HT1080 (cell line): ENCODE results near the gene RAMP3. TPM values are rescaled to one million over a fixed set of nuclear protein-coding genes. Genes with fewer than 3 reads are reported as not detected.
"Not testable (repeated sequence)": the region's sequence is repeated elsewhere in the genome, so short reads cannot be mapped to it uniquely, and the experiment has no call there.

Experiments
- DNase-seq: peaks from one replicate; pipeline ENCODE4 v3.0.0-alpha.2; 2015; ENCODE audit warnings: low read depth
- polyA plus RNA-seq, 2 experiments: library from polyadenylated mRNA; depleted of rRNA; stranded (reverse); fragments of >200 nt; gene quantifications; 2 replicates each; pipeline ENCODE4 v1.2.3, GENCODE V29; 2015
- total RNA-seq: library from RNA; depleted of rRNA; stranded (reverse); fragments of >200 nt; shearing (Covaris generic); gene quantifications from 2 replicates; pipeline ENCODE4 v1.2.3, GENCODE V29; 2014; rRNA removed

RAMP3 gene, protein sequence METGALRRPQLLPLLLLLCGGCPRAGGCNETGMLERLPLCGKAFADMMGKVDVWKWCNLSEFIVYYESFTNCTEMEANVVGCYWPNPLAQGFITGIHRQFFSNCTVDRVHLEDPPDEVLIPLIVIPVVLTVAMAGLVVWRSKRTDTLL
- total RNA-seq, result not detected in 2 replicates
- polyA plus RNA-seq (2015; cell fraction: cytosol; rRNA removed), result not detected in 2 replicates
- polyA plus RNA-seq (2015; cell fraction: nucleus; rRNA removed), result not detected in 2 replicates

DNA sequence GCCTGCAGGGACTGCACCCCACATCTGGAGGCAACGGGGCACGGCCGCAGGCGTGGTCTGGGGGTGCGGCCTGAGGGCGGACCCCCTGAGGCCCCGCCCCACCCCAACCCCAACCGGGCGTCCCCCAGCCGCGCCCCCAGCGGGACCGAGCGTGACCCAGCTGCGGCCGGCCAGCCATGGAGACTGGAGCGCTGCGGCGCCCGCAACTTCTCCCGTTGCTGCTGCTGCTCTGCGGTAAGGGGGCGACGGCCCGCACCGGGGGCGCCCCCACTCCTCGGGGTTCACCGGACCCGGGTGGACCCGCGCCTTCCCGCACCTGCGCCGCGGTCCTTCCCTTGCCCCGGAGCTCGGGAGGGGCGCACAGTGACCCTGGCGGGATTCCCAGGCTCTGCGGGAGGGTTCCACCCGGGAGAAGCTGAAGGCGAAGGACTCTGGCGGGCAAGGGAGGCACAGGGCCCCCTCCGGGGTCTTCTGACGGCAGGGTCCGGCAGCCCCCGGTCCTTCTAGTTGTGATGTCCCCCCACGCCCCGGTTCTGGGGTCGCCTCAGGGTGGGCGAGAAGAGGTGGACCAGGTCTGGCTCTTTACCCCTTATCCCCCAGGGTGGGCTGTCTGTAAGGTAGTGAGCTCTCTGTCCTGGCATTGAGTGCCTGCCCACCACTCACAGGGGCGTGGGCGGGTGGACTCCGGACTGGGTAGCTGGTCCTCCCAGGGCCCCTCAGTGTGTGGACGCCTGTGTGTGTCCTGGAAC lies at the start of gene RAMP3:
RAMP3 (plus strand) TSS at position 139 of the 749 bp plus-strand sequence; CDS start at position 177, 38 bp downstream.
- DNase-seq, result no peak

DNA sequence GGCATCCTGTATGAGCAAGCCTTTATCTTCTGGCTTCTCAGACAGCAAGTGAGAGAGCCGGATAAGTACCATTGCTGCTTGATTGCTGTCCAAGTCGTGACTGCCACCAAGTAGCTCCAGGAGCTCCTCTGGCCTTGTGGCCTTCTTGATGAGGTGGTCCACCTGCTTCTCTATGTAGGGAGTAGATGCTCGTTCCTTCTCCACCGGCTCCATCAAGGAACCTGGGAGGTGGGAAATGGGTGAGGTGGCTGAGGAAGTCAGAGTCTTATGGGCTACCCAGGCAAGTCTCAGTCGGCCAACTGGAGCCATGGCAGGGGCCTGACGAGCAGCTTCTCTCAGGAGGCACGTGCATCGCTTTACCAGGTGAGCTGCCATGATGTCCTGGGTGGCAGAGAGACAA lies 48.7 kb upstream of the RAMP3 start:
- DNase-seq, result no peak

DNA sequence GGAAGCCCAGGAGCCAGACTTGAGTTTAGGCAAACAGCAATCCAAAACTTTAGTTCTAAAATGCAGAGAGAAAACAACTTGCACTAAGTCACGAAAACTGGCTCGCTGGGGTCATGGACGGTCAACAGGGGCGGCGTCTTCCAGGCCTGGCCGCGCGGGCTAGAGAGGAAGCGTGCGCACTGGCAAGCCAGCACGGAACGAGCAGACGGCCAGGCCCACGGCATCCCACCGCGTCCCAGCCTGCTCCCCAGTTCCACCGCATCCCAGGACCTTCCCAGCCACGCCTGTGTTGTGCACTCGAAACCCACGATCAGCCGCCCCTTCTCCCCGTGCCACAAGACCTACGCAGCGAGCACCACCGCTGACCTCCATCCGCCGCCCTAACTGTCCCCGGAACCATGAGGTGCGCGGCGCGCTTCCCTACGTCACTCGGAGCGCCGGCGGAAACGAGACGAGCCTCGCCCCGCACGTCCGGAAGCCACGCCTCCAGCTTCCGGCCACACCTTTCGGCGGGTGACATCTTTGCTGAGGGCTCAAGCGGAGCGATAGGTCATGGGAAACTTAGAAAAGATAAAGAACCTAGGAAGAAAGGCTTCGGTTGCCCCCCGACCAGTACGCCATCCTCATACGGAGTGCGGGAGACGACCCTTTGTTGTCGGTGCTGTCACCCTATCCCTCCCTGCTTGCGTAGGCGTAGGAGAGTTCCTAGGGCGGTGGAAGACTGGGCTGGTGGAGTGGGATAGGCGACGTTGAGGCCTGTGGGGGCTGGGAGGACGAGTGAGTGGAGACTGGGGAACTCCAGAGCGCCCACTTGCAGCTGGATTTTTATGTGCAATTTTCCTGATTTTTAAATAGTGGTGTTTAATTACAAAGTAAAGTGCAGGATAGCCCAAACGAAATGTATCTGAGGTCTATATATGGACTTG lies 46.0 kb upstream of the RAMP3 start, which contains the start of gene TBRG4:
TBRG4 (minus strand) TSS at position 400 of the 926 bp plus-strand sequence. CDS start 2,460 bp downstream, outside the sequence.
- peak; percentile 92 for DNase-seq

DNA sequence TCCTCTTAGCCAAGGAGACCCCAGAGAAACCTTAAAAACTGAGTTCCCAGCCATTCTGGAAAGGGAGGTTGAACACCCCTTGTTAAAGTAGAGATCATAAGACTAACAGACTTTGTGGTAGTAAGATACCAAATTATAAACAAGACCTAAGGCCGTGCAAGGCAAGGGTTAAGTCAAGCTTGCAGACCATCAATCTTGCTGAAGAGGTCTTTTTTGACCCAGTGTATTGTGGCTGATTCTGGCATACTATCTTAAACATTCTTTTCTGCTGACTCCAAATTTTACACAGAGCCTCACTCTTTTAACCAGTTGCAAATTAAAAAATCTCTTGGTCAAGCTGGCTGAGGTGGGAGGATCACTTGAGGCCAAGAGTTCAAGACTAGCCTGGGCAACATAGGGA lies 44.9 kb upstream of the RAMP3 start:
- no peak for DNase-seq

DNA sequence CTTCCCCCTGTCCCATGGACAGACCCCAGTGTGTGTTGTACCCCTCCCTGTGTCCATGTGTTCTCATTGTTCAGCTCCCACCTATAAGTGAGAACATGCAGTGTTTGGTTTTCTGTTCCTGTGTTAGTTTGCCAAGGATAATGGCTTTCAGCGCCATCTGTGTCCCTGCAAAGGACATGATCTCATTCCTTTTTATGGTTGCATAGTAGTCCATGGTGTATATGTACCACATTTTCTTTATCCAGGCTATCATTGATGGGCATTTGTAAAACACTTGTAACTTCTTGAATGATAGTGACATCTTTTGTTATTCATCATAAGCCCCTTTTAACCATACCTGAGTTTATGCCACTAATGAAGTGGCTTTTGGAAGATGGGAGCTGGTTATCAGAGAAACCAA lies 43.3 kb upstream of the RAMP3 start:
- DNase-seq, result not testable (repeated sequence)

DNA sequence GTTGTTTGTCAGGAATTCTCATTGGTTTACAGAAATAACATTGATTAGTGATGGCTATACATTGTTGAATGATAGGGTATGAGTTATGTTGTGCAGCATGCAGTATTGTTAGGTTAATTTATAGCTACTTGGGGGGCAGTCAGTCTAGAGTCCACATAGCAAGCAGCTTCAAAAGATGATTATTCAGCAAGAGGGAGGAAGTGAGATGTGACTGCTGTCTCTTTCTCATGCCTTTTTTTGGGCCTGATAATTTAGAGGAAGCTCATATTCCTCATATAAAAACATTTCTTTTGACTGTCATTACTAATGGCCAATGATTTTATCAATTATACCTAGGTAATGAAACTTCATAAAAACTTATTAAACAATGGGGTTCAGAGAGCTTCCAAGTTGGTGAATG lies 42.7 kb upstream of the RAMP3 start:
- DNase-seq, result no peak

DNA sequence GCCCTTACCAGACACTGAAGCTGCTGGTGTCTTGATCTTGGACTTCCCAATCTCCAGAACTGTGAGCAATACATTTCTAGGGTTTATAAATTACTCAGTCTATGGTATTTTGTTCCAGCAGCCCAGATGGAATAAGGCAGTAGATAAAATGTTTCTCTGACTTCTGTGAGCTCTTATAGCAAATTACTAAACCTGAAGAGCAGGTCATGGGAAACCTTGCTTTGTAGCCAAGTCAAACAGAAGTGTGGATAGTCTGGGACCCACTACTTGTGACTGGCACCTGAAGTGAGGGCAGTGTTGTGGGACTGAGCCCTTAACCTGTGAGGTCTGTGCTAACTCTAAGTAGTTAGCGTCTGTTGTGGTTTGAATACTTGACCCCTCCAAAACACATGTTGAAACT lies 41.5 kb upstream of the RAMP3 start:
- DNase-seq, result no peak

DNA sequence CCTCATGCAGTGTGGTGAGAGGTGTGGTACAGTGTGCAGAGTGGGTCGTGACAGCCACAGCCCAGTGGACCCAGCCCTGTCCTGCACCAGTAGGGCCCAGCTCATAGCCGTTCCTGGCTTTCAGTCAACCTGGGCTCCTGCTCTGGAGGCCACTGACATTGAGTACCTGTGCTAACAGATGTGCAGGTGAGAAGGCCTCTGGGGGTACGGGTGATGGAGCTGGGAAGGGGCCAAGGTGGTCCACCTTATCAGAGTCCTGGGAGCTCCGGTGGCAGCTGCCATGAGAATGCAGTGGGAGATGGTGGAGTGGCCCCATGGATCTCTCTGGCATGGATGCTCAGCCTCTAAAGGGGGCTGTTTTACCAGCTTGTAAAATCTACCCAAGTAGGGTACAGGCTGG lies 40.0 kb upstream of the RAMP3 start:
- no peak for DNase-seq

DNA sequence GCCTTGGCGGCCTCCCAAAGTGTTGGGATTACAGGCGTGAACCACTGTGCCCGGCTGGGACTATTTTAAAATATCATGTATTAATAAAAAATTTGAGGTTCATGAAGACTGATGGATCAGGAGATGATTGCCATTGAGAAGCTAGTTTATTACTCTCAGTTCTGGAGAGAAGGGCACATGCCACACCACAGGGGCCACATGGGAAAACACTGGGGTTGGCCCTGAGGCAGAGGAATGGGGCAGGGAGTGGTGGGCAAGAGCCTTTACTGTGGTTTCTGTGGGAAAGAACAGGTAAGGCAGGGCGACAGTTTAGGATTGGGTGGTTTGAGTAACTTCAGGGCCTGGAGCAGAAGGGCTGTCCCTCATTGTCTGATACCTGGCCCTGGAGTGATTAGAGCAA lies 39.3 kb upstream of the RAMP3 start:
- DNase-seq, result no peak

DNA sequence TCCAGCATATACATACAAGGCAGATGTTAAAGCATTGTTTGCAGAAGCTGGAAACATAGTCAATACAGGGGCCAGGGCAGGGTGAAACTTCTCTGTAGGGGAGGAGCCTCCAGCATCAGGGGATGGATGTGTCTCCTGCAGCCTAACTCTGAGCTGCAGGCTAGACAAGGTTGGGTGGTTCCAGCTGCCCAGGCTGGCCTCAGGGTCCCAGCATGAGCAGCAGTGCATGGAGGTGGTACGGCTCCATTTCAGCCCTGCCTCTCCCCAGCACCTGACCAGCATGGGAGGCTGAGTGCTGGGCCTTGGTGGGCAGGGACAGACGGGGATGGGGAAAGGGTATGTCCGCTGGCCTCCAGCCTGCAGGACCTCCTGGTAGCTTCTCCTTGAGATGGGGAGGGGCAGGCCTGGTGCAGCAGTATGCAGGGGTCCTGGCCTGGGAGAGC lies 38.7 kb upstream of the RAMP3 start:
- DNase-seq, result no peak

DNA sequence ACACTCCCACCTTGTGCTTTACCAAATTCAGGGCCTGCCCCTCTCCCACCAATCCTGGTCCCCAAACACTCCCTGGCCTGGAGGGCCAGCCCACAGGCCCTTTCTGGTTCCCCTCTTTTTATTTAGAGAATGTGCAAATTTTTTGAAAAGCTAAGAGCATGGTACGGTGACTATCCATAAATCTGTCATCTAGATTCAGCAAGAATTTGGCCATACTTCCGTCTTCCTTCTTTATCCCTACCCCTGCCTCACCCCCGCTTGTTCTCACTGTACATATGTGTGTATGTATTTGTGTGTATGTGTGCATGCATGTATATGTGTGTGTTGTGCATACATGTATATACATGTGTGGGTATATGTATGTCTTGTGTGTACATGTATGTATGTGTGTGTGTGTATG lies 38.0 kb upstream of the RAMP3 start:
- no peak for DNase-seq

DNA sequence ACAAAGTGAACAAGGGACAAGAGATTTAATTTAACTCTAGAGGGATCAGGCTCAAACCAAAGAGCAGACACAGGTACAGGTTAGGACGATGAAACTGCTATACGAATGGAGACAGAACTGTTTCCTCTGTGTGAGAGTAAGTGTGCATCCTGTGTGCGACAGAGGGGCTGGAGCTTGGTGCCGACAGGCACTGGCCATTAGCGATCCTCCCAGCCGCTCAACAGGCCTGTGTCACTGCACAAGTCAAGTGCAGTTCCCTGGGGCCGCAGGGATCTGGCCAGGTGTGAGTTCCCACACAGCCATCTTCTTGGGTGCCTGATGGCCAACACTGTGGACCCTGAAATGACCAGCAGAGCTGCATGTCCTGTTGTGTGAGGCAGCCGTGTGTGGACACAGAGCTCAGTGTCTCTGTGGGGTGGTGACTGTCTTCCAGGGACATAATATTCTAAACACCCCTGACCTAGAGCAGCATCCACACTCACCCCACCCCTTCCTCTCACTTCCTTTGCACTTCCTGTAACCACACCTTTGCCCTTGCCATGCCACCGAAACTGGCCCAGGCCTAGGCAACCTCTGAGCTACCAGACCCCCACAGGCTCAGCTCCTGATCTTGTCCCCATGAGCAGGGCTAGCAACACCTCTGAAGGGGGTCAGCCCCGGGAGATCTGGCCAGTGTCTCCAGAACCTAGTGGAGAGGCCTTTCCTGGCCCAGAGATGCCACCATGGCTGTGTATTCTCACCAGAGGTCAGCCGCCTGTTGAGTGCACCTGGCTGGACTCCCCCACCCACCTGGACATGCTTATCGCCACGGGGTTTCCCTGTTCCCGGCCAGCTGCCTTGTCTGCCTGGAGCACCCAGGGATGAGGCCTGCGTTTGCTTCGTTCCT lies 34.4 kb upstream of the RAMP3 start:
- no peak for DNase-seq

DNA sequence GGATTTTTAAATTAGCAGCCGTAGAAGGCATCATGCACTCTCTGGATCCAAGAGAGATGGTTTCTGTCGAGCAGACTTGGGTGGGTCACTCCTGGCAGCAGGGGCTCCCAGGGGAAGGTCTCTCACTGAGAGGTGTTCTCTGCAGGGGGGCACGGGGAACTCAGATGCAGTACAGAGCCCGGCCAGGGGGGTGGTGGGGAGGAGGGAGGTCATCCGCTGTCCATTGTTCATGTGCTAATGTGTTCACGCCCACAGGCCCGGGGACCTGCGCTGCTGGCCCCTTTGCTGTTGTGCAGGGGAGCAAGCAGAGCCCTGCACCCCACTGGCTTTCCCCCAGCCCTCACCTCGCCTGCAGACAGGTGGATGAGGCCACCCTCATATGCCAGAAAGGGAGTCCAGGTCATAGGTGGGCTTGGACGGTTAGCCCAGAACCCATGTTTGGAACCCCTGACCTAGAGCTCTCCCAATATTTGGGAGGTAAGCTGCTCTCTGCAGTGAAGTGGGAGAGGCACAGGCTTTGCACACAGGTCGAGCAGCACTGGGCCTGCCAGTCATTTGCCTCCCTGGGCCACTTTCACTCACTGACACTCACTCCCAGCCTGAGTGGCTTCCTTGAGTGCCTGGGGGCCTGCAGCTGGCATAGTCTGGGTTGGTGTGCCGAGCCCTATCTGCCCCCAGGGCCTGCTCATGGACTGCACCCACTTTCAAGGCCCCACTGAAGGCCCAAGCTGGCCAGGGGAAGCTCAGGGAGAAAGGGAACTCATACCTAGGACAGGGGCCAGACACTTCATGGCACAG lies 33.5 kb upstream of the RAMP3 start:
- no peak for DNase-seq

DNA sequence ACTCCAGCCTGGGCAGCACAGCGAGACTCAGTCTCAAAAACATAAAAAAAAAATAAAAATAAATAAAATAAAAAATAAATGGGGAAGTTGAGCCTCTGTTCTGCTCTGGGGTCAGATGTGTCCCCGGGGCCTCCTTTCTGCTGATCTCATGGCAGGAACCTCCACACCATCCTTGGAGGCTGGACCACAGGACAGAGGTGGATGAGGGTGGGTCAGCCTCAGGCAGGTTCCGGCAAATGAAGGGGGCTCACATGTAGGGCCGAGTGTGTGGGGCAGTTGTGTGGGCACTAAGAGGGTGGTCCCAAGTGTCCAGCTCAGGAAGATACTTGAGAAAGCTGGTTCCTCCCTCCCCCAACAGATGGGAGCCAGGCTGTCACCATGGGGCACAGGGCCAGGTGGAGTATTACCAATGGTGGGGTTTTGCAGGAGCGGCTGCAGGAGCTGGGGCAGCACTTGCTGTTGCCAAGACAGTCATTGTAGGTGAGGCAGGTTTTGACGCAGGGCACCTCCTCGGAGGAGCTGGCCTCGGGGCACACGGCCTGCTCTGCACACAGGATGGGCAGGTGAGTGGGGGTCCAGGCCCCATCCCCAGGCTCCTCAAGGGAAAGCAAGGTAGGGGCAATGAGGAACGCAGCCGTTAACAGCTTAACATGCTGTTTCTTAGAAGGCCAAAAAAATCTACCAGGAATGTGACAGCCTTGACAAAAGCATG lies 32.2 kb upstream of the RAMP3 start:
- no peak for DNase-seq

DNA sequence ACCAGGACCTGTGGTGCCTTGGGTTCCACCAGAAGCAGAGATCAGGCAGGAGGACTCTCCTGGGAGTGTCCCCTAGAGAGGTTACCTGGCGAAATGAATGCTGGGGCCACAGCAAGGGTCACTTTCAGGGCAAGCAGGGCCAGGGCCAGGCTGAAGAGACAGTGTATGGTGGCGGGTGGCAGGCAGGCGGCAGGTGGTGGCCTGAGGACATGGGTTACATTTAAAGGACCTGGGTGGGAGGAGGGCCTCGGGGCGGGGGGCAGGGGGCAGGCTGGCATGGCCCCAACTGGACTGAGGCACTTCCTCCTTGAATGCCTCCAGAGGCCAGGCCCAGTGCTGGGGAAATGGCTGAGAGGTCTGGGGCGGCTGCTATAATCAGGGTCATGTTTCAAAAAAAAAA lies 31.4 kb upstream of the RAMP3 start:
- DNase-seq, result no peak

DNA sequence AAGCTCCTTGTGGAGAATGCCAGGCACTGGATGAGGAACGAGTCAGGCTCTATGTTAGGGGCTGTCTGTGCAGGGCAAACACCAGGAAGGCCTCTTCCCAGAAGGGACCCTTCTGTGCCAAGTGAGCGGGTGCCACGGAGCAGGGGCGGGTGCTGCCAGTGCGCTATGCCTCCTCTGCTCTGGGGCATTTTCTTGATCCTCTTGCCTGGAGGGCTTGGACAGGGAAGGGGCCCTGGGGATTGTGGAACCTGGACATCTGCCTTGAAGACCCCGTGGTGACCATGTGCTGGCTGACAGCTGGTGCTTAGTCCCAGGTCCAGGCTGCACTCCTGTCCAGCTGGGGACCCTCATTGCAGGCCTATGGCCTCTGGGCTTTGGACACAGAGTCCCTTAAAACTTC lies 30.7 kb upstream of the RAMP3 start:
- DNase-seq, result no peak

DNA sequence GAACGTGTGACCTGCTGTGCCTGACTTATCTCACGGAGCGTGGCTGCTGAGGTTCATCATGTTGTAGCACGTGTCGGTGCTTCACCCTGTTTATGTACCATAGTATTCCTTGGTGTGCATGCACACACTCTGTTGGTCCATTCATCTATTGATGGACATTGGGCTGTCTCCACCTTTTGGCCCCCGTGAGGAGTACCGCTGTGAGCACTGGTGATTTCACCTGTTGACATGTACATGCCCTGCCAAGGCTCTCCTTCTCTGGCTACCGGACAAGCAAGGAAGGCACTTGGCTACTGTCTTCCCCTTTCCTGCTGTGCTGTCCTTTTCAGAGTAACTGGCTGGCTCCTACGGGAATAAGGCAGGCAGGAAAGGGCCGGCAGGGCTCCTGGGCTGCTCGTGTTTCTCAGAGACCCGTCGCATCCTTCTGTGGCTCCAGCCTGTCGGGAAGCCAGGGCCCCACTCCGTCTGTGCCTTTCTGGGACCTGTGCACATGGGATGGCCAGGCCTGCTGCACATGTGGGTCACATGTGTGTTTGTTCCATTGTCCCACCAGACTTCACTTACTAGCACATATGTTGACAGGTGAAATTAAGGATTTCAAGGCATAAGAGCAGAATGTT lies 28.3 kb upstream of the RAMP3 start:
- no peak for DNase-seq

DNA sequence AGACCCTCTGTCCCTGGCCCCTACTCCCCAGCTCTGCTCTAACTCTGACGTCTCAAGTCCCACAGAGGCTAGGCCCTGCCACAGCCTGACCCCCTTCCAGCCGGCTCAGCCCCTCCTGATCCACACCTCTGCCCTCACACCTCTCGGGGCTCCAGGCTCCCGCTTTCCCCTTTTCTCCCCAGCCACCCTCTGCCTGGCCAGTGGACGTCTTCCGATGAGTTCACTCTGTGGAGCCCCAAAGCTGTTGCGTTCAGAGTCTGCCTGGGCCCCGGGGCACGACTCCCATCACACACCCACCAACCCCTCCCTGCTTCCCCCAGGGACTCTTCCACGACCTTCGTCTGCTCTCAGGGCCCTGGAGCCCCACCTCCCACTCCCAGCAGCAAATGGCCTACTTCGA lies 27.7 kb upstream of the RAMP3 start:
- no peak for DNase-seq

DNA sequence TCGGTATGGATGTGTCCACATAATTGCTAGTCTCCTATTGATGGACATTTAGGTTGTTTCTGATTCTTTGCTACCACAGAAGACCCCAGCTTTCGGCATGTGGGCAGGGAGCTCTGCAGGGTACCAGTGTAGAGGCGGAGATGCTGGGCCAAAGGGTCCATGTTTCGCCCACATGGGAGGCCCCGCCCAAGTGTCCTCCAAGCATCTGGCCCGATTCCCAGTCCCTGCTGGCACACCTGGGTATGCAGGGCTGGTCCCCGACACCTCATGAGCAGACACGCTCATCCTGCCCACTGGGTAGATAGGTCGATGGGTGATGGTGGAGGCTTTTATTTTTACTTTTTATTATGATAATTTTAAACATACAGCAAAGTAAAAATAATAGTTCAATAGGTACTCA lies 26.7 kb upstream of the RAMP3 start:
- DNase-seq, result no peak
